Activated T-cell treated with anti-CD3 and anti-CD28 coated beads, Interleukin-2, amount 50 U/mL, for 4 hours (primary cell): ENCODE data around the gene CNTNAP2. TPM values are rescaled to one million over a fixed set of nuclear protein-coding genes. Genes with fewer than 3 reads are reported as not detected.
"Not testable (repeated sequence)": the region's sequence is repeated elsewhere in the genome, so short reads cannot be mapped to it uniquely, and the experiment has no call there.

ENCODE experiments used
- ATAC-seq, 2 donors: fragments of 200-7000 bp; cut with Tn5 transposase; one replicate each; pipeline ENCODE4 v1.10.0; 2021
- DNase-seq: peaks from one replicate; pipeline ENCODE4 v3.0.0-alpha.2; 2020
- H3K27me3 Mint-ChIP-seq: one replicate; pipeline ENCODE4 v1.8.0; 2021; ENCODE audit warnings: low read depth, mixed read lengths
- H3K36me3 Mint-ChIP-seq: one replicate; pipeline ENCODE4 v1.8.0; 2022; ENCODE audit warnings: mixed read lengths; ENCODE audit not compliant: insufficient read depth
- H3K4me1 Mint-ChIP-seq: one replicate; pipeline ENCODE4 v1.8.0; 2021; ENCODE audit warnings: low read depth, mixed read lengths
- H3K4me3 Mint-ChIP-seq: one replicate; pipeline ENCODE4 v1.8.0; 2021; ENCODE audit warnings: mild to moderate bottlenecking, moderate library complexity, mixed read lengths
- H3K9me3 Mint-ChIP-seq: one replicate; pipeline ENCODE4 v1.8.0; 2021; ENCODE audit warnings: mixed read lengths
- total RNA-seq, 3 donors: library from RNA; stranded (reverse); gene quantifications; one replicate each; pipeline ENCODE4 v1.2.1, GENCODE V29; 2021

Gene CNTNAP2
- total RNA-seq, 3 donors from 2014 or later: not detected

DNA sequence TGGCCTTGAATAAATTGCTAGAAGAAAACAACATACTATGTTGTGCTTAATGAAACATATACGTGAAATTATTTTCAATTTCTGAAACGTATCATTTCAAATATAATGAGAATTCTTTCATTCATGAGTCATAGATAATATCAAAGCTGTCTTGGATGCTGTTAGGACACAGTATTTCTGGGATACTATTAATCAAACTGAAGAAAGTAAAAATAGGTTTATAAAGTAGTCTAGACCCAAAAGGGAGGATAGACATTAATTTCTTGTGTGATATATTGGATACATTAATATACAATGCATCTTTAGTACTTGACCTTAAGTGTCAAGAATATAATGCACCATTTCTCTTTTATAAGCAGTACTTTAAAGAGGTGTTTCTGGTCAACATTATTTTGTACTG, 89.7 kb downstream of the CNTNAP2 start:
- no peaks in the 10 kb centered on the region for H3K4me1 Mint-ChIP-seq

DNA sequence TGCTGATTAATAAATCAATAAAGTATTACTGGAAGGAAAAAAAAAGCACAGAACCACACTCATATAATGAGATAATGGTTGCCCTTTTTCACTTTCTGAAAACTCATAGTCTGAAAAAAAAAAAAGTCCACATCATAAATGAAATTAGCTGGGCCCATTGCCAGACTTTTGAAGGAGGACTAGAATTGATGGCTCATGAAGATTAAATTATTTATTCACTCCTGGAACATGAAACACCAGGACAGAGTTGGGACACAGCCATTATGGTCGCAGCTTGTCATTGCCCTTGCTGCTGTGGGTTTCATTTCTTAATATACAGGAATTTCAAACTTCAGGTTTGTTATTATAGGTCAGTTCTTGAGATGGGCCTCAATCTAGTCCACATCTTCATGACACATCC, 91.9 kb downstream of the CNTNAP2 start:
- ATAC-seq: no peak
- H3K4me3 Mint-ChIP-seq: no peak overlapping the region
- H3K36me3 Mint-ChIP-seq: no peaks in the 10 kb centered on the region
- H3K27me3 Mint-ChIP-seq: no peaks in the 10 kb centered on the region
- H3K9me3 Mint-ChIP-seq: no peaks in the 10 kb centered on the region
- no peak for DNase-seq
- H3K4me1 Mint-ChIP-seq: no peaks in the 10 kb centered on the region

More for the DNA sequence above, 89.7 kb downstream of the CNTNAP2 start:
- H3K9me3 Mint-ChIP-seq: no peaks in the 10 kb centered on the region
- no peaks in the 10 kb centered on the region for H3K27me3 Mint-ChIP-seq
- H3K4me3 Mint-ChIP-seq: no peak overlapping the region
- no peaks in the 10 kb centered on the region for H3K36me3 Mint-ChIP-seq
- DNase-seq: no peak
- no peak for ATAC-seq

DNA sequence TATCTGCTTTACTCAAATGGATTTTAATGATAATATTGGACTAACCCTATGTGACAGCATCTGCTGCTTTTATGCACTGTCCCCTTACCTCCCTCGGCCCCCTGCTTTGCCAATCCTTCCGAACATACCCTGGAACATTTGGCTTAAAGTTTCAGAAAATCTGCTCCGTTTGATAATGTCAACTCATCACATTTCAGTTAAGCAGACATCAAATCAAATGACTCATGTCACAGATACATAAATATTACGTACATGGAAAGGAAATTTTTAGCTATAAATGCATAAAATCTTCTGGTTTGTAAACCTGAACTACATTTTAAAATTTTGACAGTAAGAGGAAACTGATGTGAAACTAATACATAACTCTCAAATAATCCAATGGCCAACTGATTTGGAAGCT, 98.2 kb downstream of the CNTNAP2 start:
- no peak for DNase-seq
- no peak for ATAC-seq
- H3K36me3 Mint-ChIP-seq: no peaks in the 10 kb centered on the region
- no peaks in the 10 kb centered on the region for H3K4me1 Mint-ChIP-seq
- H3K4me3 Mint-ChIP-seq: no peak overlapping the region
- peaks cover 4% of the 10 kb centered on the region for H3K9me3 Mint-ChIP-seq
- no peaks in the 10 kb centered on the region for H3K27me3 Mint-ChIP-seq

DNA sequence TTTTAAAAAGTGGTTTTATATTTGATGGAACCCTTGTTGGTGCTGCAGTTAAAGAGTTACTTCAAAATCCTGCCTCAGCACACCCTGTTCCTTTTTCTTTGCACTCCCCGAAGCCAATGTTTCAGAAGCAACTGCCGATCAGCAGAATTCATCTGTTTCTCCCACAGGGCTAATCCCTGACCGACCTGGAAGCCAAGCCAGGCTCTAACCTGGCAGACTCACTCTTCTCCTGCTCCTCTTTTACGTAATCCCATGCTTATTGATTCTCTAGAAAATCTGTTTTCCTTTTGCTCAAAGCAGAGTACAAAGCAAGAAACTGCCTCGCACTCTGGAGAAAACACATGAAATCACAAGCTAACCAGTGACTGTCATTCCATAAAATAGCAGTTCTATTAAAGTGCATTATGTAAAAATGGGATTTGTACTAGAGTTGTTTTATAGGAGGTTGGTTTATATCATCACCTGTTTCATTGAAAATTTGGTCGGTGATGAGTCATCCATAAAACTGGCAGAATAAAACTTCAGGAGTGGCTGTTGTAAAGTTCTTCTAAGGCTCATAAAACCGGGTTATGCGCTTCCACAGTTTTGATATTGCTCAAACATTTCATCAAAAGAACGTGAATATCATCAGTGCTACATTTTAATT, 99.9 kb downstream of the CNTNAP2 start:
- Mint-ChIP-seq H3K4me1 (no peaks in the 10 kb centered on the region), H3K27me3 (no peaks in the 10 kb centered on the region), H3K36me3 (no peaks in the 10 kb centered on the region)

DNA sequence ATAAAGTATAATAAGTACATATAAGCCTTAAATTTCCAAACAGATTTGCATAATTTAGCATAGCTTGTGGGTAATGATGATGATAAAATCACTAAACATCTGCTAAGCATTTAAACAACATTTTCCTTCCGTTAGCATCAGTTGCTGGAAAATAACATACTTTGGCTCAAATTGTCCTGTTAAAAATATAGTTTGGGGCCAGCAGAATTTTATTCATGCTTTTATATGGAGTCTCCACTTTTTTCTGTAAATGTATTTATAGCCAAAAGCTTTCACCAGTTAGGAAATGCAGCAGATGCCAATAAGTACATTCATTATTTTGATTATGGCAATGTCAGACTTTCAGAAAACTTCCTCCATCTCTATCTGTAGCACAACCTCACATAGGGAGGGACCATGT, 107.2 kb downstream of the CNTNAP2 start:
- DNase-seq (no peak), ATAC-seq (no peak)
- peaks cover 4% of the 10 kb centered on the region for H3K9me3 Mint-ChIP-seq
- no peaks in the 10 kb centered on the region for H3K36me3 Mint-ChIP-seq
- H3K4me3 Mint-ChIP-seq: no peak overlapping the region
- H3K27me3 Mint-ChIP-seq: no peaks in the 10 kb centered on the region
- H3K4me1 Mint-ChIP-seq: no peaks in the 10 kb centered on the region

More for the DNA sequence above, 99.9 kb downstream of the CNTNAP2 start:
- DNase-seq (no peak), ATAC-seq (no peak)
- Mint-ChIP-seq H3K4me3 (no peak overlapping the region), H3K9me3 (peaks cover 4% of the 10 kb centered on the region)

DNA sequence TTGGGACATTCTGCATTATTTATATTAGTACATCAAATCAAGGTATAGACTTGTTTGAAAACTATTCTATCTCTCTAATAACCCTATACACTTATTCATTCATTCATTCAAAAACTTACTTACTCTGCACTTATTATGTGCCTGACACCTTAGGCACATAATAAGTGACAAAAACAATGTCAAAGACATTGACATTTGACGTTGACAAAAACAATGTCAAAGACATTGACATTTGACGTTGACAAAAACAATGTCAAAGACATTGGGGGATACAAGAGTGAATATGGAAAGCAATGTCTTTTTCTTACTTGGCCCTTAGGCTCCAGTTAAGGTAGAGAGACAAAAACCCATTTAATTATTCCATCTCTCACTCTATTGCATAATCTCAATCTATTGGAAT, 116.0 kb downstream of the CNTNAP2 start:
- H3K4me1 Mint-ChIP-seq: no peaks in the 10 kb centered on the region
- no peaks in the 10 kb centered on the region for H3K36me3 Mint-ChIP-seq
- no peaks in the 10 kb centered on the region for H3K27me3 Mint-ChIP-seq
- H3K4me3 Mint-ChIP-seq: no peak overlapping the region
- ATAC-seq: no peak
- no peaks in the 10 kb centered on the region for H3K9me3 Mint-ChIP-seq
- DNase-seq: no peak

DNA sequence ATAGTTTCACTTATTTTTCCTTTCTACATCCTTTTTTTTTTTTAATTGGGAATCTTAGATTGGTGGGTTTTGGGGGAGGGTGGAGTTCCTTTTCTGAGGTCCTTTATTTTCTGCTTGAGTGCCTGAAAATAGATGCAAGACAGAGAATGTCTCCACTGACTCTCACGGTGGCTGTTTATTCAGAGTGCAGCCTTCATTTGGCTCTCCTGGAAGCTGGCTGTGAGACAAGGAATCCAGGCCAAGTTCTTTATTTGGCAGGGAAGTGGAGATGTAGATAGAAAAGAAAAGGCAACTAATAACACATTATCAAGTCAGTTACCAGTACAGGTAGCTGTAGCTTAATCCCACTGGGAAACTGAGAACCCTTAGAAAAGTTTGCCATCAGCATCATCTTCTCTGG, 118.6 kb downstream of the CNTNAP2 start:
- Mint-ChIP-seq H3K9me3 (peaks cover 4% of the 10 kb centered on the region), H3K27me3 (no peaks in the 10 kb centered on the region), H3K4me3 (no peak overlapping the region), H3K4me1 (no peaks in the 10 kb centered on the region), H3K36me3 (no peaks in the 10 kb centered on the region)
- no peak for DNase-seq
- no peak for ATAC-seq

DNA sequence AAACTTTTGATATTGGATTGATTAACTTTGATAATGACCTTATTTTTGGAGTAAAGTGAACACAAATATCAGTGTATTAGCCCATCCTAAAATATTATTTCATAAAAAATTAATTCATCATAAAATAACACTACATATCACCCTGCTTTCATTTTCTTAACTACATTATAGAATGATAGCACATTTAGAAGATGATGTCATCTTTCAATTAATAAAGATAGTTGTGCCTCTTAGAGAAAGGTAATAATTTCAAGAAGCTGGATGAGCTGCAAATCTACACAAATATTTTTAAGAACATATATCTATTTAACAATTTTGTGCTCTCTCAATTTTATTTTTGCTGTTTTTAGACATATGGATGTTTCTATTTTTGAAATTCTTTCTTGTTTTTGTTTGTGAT, 126.1 kb downstream of the CNTNAP2 start:
- H3K27me3 Mint-ChIP-seq: no peaks in the 10 kb centered on the region
- peaks cover 6% of the 10 kb centered on the region for H3K9me3 Mint-ChIP-seq
- no peak overlapping the region for H3K4me3 Mint-ChIP-seq
- DNase-seq: no peak
- no peaks in the 10 kb centered on the region for H3K36me3 Mint-ChIP-seq
- no peaks in the 10 kb centered on the region for H3K4me1 Mint-ChIP-seq
- ATAC-seq: no peak

DNA sequence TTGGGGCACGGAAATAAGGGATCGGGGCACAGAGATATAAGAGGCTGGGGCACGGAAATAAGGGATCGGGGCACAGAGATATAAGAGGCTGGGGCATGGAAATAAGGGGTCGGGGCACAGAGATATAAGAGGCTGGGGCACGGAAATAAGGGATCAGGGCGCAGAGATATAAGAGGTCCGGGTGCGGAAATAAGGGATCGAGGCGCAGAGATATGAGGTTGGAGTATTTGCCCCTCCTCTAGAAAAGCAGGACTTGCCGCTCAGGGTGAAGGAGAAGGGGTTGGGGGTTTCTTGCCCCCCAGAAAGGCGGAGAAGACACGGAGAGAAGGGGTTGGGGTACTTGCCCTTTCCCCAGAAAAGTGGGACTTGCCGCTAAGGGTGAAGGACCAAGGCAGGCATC, 131.4 kb downstream of the CNTNAP2 start:
- H3K4me3 Mint-ChIP-seq, ATAC-seq: not testable (repeated sequence)

DNA sequence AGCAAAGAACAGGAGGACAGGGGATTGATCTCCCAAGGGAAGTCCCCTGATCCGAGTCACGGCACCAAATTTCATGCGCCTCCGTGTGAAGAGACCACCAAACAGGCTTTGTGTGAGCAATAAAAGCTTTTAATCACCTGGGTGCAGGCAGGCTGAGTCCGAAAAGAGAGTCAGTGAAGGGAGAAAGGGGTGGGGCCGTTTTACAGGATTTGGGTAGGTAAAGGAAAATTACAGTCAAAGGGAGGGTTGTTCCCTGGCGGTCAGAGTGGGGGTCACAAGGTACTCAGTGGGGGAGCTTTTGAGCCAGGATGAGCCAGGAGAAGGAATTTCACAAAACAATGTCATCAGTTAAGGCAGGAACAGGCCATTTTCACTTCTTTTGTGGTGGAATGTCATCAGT, 132.1 kb downstream of the CNTNAP2 start:
- not testable (repeated sequence) for DNase-seq, H3K4me3 Mint-ChIP-seq, H3K36me3 Mint-ChIP-seq, H3K27me3 Mint-ChIP-seq, H3K9me3 Mint-ChIP-seq, ATAC-seq, H3K4me1 Mint-ChIP-seq

More for the DNA sequence above, 131.4 kb downstream of the CNTNAP2 start:
- H3K4me1 Mint-ChIP-seq, H3K27me3 Mint-ChIP-seq, H3K36me3 Mint-ChIP-seq, H3K9me3 Mint-ChIP-seq, DNase-seq: not testable (repeated sequence)

DNA sequence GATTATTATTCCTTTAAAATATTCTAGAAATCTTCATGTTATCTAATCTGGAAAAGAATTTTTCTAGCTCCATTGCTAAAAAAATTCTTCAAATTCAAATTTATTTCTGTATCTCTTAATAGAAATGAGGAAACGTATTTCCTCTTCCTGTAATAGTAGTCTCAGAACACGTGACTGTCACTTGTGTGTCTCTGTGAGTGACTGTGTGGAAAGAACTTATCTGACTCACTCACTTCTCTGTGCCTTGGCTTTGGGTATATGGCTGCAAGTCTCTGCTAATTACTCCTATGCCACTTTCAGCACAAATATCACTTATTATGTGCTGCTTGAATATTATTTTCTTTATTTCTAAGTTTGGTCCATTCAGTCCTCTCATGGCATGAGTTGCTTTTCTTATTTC, 132.7 kb downstream of the CNTNAP2 start:
- Mint-ChIP-seq H3K36me3 (no peaks in the 10 kb centered on the region), H3K4me1 (no peaks in the 10 kb centered on the region), H3K4me3 (no peak overlapping the region), H3K9me3 (peaks cover 4% of the 10 kb centered on the region), H3K27me3 (no peaks in the 10 kb centered on the region)
- DNase-seq (no peak), ATAC-seq (no peak)

DNA sequence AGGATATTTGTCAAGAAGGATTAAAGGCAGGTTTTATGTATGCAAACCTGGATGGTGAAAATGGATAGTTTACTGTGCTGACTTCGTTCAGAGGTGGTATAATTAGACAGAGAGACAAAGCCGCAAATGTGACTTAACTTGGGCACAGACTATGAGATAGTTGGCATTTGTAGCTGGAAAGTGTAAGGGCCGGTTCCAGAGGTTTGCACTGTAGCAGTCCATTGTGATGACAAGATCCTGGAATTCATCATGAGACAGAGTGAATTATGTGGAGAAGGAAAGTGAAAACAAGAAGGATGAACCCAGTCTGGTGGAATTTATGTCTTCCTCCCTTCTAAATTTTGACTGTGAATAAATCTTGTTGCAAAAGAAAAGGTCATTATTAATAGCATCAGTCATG, 139.0 kb downstream of the CNTNAP2 start:
- no peak for ATAC-seq
- H3K27me3 Mint-ChIP-seq: no peaks in the 10 kb centered on the region
- DNase-seq: no peak
- H3K9me3 Mint-ChIP-seq: peaks cover 9% of the 10 kb centered on the region
- H3K4me3 Mint-ChIP-seq: no peak overlapping the region
- H3K36me3 Mint-ChIP-seq: no peaks in the 10 kb centered on the region
- H3K4me1 Mint-ChIP-seq: no peaks in the 10 kb centered on the region

DNA sequence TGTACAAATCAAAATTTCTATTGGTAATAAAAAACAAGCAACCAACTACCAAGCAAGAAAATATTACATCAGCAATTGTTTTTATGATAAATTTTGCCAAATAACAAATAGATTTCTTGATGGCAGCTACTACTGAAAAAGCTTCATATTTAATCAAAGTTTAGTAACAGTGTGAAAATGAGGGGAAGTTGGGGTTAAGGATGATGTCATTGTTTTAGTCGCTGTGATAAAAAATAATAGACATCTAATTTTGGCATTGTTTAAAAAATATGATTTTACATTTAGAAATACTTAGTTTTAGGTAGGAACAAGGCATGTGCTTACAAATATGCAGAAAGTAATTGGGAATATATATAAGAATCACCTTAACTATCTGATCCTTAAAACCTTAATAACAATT, 145.9 kb downstream of the CNTNAP2 start:
- Mint-ChIP-seq H3K9me3 (peaks cover 9% of the 10 kb centered on the region), H3K4me1 (no peaks in the 10 kb centered on the region), H3K36me3 (no peaks in the 10 kb centered on the region), H3K4me3 (no peak overlapping the region), H3K27me3 (no peaks in the 10 kb centered on the region)
- DNase-seq (no peak), ATAC-seq (no peak)

DNA sequence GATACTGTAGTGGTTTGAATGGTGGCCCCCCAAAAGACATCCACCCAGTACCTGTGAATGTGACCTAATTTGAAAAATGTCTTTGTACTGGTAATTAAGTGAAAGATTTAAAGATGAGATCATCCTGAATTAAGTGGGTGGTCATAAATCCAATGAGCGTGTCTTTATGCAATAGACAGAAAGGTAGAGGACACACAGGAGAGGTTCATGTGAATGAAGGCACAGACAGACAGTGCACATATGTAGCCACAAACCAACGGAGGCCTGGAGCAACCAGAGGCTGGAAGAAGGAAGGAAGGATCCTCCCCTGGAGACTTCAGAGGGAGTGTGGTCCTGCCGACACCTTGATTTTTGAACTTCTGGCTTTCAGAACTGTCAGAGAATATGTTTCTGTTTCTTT, 160.3 kb downstream of the CNTNAP2 start:
- H3K36me3 Mint-ChIP-seq: no peaks in the 10 kb centered on the region
- DNase-seq (no peak), ATAC-seq (no peak)
- H3K27me3 Mint-ChIP-seq: no peaks in the 10 kb centered on the region
- no peaks in the 10 kb centered on the region for H3K4me1 Mint-ChIP-seq
- peaks cover 9% of the 10 kb centered on the region for H3K9me3 Mint-ChIP-seq
- no peak overlapping the region for H3K4me3 Mint-ChIP-seq

DNA sequence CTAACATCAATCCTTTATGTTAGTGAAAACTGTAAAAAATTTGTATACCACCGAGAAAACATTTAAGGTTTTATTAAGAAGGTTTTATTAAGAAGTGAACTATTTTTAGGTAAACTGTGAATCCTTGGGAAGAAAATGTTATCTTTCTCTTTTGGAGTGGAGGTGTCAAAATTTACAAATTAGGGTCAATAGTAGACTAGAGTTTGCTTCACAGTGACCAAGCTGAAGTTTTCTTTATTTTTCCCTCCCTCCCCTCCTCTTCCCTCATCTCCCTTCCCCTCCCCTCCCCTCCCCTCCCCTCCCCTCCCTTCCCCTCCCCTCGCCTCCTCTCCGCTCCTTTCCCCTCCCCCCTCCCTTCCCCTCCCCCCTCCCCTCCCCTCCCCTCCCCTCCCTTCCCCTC, 168.8 kb downstream of the CNTNAP2 start:
- ATAC-seq: no peak
- Mint-ChIP-seq H3K36me3 (no peaks in the 10 kb centered on the region), H3K9me3 (peaks cover 13% of the 10 kb centered on the region), H3K27me3 (no peaks in the 10 kb centered on the region), H3K4me1 (no peaks in the 10 kb centered on the region), H3K4me3 (no peak overlapping the region)
- no peak for DNase-seq

DNA sequence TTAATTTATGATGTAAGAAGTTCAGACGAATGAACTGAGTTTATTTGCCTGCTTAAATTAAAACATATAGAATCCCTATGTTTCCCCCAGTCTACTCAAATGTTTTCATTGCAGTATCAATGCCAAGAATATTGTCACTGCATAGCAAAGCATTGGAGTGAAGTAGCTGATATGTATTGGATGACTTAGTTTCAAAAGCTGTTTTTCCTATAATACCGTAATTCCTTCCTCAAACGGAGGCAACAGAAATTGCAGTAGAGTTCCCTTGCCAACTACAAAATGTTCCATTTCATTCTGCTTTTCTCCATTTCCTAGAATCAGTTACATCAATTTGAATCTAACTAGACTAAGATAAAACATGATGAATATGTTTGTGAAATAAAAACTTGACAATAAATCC, 174.1 kb downstream of the CNTNAP2 start:
- ATAC-seq: no peak
- H3K9me3 Mint-ChIP-seq: peaks cover 20% of the 10 kb centered on the region
- no peaks in the 10 kb centered on the region for H3K27me3 Mint-ChIP-seq
- H3K4me1 Mint-ChIP-seq: no peaks in the 10 kb centered on the region
- DNase-seq: no peak
- no peaks in the 10 kb centered on the region for H3K36me3 Mint-ChIP-seq
- H3K4me3 Mint-ChIP-seq: no peak overlapping the region
